WI38 (cell line): ENCODE measurements around the gene MOB2.

Experiments used
- H3K4me3 ChIP-seq: 2 replicates; pipeline ENCODE4 v1.5.1; 2011; ENCODE audit warnings: low read depth, mild to moderate bottlenecking, control low read depth, low read length
- TF ChIP-seq, protein P1 (sequence below): IDR thresholded peaks from 2 replicates; pipeline ENCODE4 v1.5.1; 2012; ENCODE audit warnings: low read depth, mild to moderate bottlenecking, control low read depth, low read length

The MOB2 gene

DNA sequence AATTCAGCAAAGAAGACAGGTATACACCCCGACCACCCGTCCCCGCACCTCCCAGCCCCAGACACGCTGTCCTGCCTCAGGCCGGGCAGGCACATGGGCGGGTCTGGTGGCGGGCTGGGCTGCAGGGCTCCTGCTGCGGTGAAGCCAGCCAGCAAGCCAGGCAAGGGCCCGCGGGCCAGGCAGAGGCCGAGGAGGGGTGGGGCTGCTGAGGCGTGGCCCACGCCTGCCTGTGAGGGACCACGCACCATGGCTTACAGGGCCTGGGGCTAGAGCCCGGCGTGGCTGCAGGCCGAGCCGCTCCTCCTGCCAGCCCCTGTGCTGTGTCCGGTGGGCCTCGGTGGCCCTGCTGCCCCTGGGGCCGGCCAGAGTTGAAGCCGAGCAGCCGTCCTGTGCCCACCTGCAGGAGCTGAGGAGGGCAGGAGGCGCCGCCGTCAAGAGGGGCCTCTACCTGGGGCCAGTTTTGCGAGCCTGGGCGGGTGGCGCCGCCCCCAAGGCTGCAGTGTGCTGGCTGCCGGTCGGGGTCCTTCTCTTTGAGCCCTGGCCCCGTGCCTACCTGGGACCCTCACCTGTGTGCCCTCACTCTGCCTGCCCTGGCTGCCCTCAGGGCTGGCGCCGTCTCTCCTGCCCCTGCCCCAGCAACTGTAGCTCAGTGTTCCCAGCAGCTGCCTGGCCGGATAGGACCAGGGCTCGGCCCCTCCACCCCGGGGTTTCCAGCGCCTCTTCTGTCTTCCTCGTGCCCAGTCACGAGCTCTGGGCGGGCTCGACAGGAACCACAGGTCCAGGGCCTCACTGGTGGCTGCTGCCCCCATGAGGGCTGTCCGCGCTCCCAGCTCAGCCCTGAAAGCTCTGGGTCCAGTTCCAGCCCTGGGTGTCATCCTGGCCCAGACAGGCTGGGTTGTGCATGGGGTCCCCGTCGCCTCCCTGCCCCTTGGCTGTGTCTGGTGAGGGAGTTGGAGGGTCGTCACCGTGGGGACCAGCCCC lies 38.4 kb downstream of the MOB2 start:
- no peak overlapping the region for H3K4me3 ChIP-seq
- TF ChIP-seq, protein P1, sequence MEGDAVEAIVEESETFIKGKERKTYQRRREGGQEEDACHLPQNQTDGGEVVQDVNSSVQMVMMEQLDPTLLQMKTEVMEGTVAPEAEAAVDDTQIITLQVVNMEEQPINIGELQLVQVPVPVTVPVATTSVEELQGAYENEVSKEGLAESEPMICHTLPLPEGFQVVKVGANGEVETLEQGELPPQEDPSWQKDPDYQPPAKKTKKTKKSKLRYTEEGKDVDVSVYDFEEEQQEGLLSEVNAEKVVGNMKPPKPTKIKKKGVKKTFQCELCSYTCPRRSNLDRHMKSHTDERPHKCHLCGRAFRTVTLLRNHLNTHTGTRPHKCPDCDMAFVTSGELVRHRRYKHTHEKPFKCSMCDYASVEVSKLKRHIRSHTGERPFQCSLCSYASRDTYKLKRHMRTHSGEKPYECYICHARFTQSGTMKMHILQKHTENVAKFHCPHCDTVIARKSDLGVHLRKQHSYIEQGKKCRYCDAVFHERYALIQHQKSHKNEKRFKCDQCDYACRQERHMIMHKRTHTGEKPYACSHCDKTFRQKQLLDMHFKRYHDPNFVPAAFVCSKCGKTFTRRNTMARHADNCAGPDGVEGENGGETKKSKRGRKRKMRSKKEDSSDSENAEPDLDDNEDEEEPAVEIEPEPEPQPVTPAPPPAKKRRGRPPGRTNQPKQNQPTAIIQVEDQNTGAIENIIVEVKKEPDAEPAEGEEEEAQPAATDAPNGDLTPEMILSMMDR = no peak

DNA sequence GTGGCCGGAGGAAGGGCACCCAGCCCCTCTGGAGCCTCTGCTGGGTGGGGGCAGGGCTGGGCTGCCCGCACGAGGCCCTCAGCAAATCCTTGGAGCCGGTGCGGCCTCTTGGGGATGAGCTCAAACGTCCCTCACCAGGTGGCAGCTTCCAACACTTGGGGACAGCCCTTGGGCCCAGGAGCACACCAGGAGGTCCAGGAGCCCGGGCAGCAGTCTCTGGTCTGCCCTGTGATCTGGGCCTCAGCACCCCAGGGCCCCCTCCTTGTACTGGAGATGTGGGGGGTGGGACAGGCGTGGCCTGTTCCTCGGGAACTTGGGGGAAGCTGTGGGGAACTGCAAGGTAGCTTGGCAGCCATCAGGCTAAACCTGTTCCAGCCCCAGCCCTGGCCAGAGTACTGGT lies 40.0 kb downstream of the MOB2 start:
- TF ChIP-seq, protein P1 = no peak

DNA sequence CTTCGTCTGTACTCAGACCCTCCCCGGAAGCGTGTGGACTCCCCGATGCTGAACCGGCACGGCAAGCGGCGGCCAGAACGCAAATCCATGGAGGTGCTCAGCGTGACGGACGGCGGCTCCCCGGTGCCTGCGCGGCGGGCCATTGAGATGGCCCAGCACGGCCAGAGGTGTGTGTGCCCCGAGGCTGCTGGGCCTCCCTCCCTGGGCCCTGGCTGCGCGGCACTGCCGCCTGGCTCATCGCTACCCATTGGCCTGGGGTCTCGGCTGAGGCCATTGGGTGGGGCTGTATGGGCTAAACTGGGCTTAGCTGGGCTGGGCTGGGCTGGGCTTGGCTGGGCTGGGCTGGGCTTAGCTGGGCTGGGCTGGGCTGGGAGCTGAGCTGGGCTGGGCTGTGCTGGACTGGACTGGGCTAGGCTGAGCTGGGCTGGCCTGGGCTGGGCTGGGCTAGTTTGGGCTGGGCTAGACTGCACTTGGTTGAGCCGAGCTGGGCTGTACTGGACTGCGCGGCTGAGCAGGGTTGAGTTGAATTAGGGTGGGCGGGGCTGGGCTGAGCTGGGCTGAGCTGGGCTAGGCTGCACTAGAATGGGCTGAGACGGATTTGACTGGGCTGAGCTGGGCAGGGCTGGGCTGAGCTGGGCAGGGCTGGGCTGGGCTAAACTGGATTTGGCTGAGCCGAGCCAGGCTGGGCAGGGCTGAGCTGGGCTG lies 40.7 kb downstream of the MOB2 start:
- no peak overlapping the region for H3K4me3 ChIP-seq
- TF ChIP-seq, protein P1 = no peak

More for the DNA sequence above, 40.0 kb downstream of the MOB2 start:
- H3K4me3 ChIP-seq = no peak overlapping the region

DNA sequence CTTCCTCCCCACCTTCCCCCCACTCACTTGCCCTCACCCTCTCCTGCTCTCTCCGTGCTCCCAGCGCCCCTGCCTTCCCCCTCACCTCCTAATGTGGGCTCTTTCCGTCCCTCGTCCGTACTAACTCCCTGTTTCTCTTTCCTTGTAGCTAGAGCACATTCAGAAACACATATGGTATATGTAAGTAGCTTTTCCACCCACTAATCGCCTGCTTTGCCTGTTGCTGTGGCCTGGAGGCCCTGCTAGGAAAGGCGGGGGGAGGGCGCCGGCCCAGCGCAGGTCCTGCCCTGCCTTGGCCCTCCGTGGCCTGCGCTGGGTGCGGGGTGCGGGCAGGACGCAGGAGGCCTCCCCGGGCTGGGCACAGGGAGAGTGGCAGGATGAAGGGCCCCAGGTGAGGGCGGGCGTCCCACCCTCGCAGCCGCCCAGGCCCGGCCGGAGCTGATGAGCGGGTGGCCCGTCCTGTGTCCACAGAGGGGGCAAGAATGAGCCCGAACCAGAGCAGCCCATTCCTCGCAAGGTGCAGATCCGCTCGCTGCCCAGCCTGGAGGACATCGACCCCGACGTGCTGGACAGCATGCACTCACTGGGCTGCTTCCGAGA lies 41.7 kb downstream of the MOB2 start:
- TF ChIP-seq, protein P1 = no peak

DNA sequence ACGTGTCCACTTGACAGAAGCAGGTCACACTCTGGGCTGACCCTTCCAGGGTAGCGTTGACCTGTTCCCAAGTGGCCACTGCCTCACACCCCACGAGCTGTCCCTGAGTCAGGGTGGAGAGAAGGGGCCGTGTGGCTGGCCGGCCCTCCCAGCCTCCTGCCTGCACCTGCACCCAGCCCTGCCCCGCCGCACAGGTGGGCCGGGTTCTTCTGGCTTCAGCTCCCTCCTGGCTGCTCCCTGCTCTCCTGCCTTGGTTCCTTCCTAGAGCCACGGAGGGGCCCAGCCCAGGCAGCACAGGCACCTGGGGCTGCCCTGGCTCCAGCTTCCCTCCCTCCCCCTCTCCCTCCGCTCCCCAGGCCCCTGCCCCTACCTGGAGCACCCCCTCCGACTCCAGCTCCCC lies 42.3 kb downstream of the MOB2 start:
- TF ChIP-seq, protein P1 = no peak
- H3K4me3 ChIP-seq = no peak overlapping the region

More for the DNA sequence above, 41.7 kb downstream of the MOB2 start:
- H3K4me3 ChIP-seq = no peak overlapping the region

DNA sequence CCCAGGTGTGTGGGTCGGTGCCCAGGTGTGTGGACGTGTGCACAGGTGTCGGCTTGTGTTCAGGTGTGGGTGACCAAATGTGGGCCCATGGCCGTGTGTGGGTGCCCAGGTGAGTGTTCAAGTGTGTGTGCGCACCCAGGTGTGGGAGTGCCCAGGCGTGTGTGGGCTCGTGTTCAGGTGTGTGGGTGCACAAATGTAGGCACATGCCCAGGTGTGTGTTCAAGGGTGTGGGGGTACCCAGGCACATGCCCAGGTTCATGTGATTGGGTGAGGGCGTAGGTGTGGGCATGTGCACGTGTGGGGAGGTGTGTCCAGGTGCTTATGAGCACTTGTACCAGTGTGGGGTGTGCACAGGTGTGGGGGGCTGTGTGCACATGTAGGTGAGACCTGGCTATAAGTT lies 42.8 kb downstream of the MOB2 start:
- no peak overlapping the region for H3K4me3 ChIP-seq
- TF ChIP-seq, protein P1 = no peak
